COR-L47 (cell line): ENCODE measurements around the gene CTAG2.
"Not testable (repeated sequence)": the region's sequence is repeated elsewhere in the genome, so short reads cannot be mapped to it uniquely, and the experiment has no call there.

Source experiments
- DNase-seq: peaks from one replicate; lab custom pipeline; 2025; lab: John Stamatoyannopoulos, UW

CTAG2 gene

DNA sequence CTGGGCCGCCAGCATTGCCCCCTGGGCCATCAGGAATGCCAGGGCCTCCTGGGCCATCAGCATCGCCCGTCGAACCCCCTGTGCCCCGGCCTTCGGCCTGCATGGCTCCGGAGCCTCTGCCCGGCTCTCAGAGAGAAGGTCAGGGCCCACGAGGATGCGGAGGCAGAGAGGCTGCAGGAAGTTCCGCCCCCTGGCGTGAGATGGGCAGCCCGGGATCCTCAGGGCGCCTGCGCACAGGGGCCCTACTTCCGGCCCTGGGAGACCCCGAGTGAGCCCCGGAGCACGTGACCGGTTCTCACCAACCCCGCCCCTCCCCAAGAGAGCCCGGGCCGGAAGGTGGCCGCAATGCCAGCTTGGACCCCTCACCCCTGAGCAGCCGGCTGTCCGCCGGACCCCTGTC, at the start of gene CTAG2:
CTAG2 (minus strand) TSS at position 167 of the 400 bp plus-strand sequence; CDS start at position 103, 64 bp downstream.
- DNase-seq, result not testable (repeated sequence)

GRCh38 chrX:154698630-154699248, 45.4 kb upstream of the CTAG2 start:
- no peak for DNase-seq

DNA sequence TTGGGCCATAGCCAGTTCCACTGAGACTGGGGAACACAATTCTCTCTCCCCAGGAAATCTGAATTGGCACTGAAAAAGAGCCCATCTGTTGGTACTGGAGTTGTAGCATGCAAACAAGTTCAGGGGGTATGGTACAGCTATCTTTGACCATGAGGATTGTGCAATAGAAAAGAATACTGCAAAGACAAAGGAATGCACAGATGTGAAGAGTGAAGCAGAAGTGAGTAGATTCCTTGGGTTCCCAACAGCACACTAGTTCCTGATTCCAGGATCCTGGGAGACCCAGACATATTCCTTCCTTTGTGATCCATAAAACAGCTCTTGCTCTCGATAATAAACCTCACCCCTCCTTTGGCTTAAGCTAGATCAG, 43.3 kb upstream of the CTAG2 start:
- DNase-seq, result no peak

DNA sequence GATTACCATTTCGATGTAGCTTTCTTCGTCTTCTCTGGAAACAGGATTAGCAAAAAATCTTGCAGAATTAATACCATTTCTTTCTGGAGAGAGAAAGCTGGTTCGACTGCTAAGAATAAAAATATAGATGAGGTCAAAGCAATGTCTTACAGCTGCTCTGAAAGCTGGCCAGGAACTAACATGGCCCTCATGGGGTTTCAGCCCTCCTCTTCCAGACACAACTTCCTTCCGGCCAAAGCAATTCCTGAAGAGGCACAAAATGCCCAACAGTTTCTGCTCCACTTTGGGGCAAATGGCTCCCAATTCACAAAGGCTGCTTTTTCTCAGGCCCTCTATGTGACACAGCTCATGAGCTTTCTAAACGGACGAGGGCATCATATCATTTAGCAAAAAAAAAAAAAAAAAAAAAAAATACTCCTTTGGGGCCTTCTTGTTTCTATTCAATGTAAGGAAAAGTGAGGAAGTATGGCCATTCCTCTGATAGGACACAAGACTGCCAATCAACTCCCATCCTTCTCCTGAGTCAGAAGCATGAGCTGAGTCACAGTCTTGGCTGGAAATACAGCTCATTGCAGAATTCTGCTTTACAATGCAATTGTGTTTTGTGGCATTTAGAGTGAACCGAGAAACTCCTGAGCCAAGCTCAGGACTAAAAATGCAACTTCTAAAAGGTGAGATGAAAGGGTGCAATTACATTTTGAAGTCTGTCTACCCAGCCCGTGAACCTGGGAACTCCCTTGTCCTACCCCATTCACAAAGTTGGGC, 42.7 kb upstream of the CTAG2 start:
- no peak for DNase-seq

DNA sequence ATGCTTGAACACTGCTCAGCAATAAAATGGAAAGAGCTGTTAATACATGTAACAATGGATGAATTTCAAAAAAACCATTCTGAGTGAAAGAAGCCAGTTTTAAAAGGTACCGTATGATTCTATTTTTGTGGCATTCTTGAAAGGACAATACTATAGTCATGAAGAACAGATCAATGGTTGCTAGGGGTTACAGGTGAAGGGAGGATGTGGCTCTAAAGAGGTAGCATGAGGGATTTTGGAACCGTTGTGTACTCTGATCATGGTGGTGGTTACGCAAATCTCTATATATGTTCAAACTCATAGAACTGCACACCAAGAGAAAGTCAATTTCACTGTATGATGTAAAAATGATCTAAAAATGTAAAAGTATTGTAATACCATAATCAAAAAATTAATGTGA, 40.0 kb upstream of the CTAG2 start:
- no peak for DNase-seq

- DNase-seq, result not testable (repeated sequence)
Observed at GRCh38 chrX:154690438-154690837, 37.1 kb upstream of the CTAG2 start.

- not testable (repeated sequence) for DNase-seq
Observed at GRCh38 chrX:154672084-154672483, 18.7 kb upstream of the CTAG2 start.

DNA sequence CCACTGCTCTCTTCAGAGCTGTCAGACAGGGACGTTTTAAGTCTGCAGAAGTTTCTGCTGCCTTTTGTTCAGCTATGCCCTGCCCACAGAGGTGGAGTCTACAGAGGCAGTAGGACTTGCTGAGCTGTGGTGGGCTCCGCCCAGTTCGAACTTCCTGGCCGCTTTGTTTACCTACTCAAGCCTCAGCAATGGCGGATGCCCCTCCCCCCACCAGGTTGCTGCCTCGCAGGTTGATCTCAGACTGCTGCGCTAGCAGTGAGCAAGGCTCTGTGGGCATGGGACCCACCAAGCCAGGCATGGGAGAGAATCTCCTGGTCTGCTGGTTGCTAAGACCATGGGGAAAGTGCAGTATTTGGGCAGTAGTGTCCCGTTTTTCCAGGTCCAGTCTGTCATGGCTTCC, 17.5 kb upstream of the CTAG2 start:
- DNase-seq, result not testable (repeated sequence)

- DNase-seq, result no peak
Observed at GRCh38 chrX:154661899-154662298, 8.5 kb upstream of the CTAG2 start.

GRCh38 chrX:154661170-154661569, 7.8 kb upstream of the CTAG2 start:
- no peak for DNase-seq

DNA sequence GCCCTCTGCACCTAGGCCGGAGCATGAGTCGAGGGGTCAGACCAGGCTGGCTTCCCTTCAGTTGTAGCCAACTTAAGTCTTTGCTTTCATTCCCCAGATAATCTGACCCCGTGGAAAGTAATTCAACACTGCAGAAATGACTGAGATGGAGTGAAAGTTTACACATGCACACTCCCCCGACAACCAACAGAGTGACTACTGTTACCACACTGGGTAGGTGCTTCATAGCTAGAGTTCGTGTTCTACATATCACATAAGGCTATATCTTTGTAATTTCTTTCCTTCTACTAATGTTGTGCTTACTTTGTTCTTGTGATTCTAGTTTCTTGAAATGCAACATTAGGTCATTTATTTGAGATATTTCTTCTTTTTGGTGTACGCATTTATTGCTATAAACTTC, 7.2 kb upstream of the CTAG2 start:
- DNase-seq, result no peak

DNA sequence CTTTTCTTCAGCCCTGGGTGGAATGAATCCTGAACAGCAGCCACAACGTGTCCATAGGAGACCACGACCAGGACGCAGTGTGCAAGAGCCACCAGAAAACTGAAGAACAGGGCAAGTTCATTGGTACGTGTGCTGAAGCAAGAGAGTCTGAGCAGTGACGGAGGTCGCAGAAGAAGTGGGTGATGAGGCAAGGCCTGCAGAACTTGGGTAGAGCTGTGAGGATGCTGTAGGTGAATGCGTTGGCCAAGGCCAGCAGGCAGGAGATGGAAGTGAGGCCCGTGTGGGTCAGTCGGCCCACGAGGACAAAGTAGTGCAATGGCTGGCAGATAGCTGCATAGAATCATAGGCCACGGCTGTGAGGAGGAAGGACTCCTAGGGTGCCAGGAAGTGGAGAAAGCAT, 5.6 kb upstream of the CTAG2 start:
- no peak for DNase-seq

- DNase-seq, result no peak
Observed at GRCh38 chrX:154658187-154658586, 4.8 kb upstream of the CTAG2 start.

GRCh38 chrX:154657226-154657805, 3.9 kb upstream of the CTAG2 start:
- DNase-seq, result no peak

DNA sequence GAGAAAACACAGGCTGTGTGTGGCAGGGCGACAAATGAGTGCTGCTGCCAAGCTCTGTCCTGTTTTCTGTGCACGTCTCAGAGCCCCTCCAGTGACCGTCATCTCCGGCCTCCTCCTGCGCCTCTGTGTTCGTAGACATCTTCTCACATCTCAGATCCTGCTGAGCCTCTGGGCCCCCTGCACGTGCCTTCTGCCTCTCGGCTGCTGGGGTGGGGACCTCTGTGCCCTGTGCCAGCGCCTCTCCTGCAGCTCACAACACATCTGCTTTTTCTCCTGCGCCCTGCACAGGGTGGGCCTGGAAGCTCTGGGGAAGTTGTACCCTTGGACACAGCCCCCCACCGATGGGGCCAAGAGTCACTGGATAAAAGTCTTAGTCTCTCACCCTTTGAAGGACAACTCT, 2.4 kb upstream of the CTAG2 start:
- no peak for DNase-seq

GRCh38 chrX:154655346-154655745, 2.0 kb upstream of the CTAG2 start:
- DNase-seq, result no peak

DNA sequence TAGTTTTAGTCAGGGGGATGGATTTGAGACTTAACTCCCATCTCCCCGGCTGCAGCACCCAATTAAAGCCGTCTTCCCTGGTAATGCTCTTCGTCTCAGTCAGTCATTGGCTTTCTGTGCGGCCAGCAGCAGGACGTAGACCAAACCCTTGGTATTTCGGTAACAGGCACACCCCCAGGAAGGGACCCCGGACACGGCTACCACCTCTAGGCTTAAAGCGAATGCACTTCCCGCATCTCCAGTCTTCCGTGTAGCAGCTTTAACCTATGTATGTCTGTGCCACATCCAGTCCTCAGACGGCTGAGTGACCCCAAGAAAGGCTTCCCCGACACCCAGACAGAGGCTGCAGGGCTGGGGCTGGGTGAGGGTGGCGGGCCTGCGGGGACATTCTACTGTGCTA, 1.5 kb upstream of the CTAG2 start:
- DNase-seq, result no peak

DNA sequence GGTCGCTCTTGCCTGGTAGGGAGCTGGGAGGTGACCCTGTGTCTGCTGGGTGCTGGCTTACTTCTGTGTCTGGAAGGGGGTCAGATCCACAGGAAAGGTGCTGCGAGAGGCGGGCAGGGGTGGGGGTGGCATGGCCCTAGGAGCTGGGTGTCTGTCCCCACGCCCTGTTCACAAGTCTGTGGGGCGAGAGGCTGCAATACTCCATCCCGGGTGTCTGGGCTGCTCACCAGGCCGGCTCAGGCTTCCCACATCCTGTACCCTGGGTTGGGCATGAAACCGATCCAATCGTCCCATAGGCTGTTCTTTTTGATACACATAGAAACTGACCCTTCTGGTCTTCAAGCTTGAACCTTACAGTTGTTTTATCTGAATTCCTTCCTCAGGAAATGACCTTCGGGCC, 993 bp upstream of the CTAG2 start:
- no peak for DNase-seq

DNA sequence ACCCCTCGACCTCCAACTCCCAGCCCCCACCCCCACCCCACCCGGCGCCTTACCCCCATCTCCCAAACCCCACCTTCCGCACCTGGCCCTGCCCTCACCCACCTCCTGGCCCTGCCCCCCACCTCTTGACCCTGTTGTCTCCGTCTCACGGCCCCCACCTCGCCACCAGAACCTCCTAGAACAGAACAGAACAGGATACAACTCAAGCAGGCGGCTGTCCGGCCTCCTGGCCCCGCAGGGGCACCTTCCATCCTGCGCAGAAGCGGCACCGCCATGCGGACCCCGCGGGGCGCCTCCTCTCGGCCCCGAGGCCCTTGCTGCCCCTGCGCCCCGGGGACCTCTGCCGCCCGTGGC, 354 bp downstream of the CTAG2 start:
- DNase-seq, result no peak

GRCh38 chrX:154652311-154653047, 900 bp downstream of the CTAG2 start:
- DNase-seq, result no peak

DNA sequence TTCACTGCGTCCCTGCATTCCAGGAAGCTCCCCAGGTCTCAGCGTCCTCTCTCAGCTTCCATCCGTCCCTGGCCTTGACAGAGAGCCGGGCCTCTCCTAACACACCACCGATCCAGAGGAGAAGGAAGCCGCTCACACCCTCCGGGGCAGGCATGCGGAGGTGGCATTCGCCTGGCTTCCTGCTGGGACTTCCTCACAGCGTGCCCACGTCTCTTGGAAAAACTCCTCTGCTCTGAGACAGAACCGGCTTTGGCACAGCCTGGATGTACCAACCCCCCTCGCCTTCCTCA, 3.2 kb downstream of the CTAG2 start:
- no peak for DNase-seq

DNA sequence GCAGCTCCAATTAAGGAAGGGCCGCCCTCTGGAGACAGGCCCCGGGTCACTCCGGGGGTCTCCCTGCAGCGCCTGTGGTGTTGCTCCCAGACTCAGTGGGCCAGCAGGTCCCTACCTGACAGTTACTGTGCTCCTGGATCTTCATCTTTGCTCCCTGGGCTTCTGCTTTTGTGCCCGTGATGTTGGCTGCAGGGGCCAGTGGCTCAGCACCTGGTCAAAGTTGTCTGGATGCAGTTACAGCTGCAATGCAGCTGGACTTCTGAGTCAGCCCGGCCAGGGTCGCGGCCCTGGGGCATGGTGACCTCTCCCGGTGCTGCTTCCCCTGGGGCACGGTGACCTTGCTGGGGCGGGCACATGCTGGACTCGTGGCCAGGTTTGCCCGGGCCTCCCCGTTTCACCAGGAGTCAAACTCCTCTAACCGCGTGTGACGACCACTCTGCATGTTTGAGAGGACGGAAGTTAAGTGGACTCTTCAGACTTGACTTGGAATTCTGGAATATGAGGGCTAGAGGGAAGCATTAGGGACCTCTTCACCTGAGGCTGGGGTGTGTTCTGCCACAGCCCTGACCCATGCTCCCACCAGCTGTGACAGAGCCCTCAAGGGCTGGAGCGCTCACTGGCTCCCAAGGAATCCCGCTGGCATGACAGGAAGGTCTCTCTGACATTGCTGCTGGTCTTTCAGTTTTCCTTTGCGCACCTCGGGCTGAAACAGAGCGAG, 3.7 kb downstream of the CTAG2 start:
- DNase-seq, result no peak
